Upper lobe of left lung (tissue), 6 donors: ENCODE measurements around the gene CLIC3. TPM values are rescaled to one million over a fixed set of nuclear protein-coding genes. Genes with fewer than 3 reads are reported as not detected.

Experiments
- ATAC-seq, 2 donors: fragments of 200-7000 bp; cut with Tn5 transposase; one replicate each; pipeline ENCODE4 v1.9.1; 2022; ENCODE audit warnings: mild to moderate bottlenecking in 2 of 2, moderate library complexity in 2 of 2; ENCODE audit not compliant: low FRiP score in 2 of 2
- DNase-seq, 2 donors: peaks; one replicate each; pipeline ENCODE4 v3.0.0-alpha.2; 2019 to 2020
- H3K27ac ChIP-seq, 4 donors: fragments of 200-600 bp; sonication (generic); one replicate each; pipeline ENCODE4 v1.5.1; 2016 to 2019
- H3K27me3 ChIP-seq, 4 donors: fragments of 200-600 bp; sonication (generic); one replicate each; pipeline ENCODE4 v1.5.1; 2017 to 2019
- H3K36me3 ChIP-seq, 4 donors: fragments of 200-600 bp; sonication (generic); one replicate each; pipeline ENCODE4 v1.5.1; 2016 to 2019
- H3K4me1 ChIP-seq, 4 donors: fragments of 200-600 bp; sonication (generic); one replicate each; pipeline ENCODE4 v1.5.1; 2018 to 2019
- H3K4me3 ChIP-seq, 4 donors: fragments of 200-600 bp; sonication (generic); one replicate each; pipeline ENCODE4 v1.5.1; 2017 to 2019; ENCODE audit warnings: mild to moderate bottlenecking in 2 of 4, moderate library complexity in 1 of 4
- H3K9me3 ChIP-seq, 4 donors: fragments of 200-600 bp; sonication (generic); one replicate each; pipeline ENCODE4 v1.5.1; 2018 to 2019
- EP300 ChIP-seq, 4 donors: sonication (generic); formaldehyde crosslinking; IDR thresholded peaks; one replicate each; pipeline ENCODE4 v1.5.1; 2017; ENCODE audit warnings: antibody characterized with exemption in 4 of 4, control low read depth in 2 of 4
- POLR2A ChIP-seq, 4 donors: fragments of 450-650 bp; IDR thresholded peaks; one replicate each; pipeline ENCODE4 v1.5.1; 2016 to 2017; ENCODE audit warnings: antibody characterized with exemption in 4 of 4, mild to moderate bottlenecking in 2 of 4
- POLR2AphosphoS5 ChIP-seq, 2 donors: sonication (generic); formaldehyde crosslinking; IDR thresholded peaks; one replicate each; pipeline ENCODE4 v1.5.1; 2017; ENCODE audit warnings: antibody characterized with exemption in 2 of 2
- WGBS, 2 donors: methylation state at CpG; one replicate each; pipeline ENCODE4 v1.1.5; 2017 to 2018; 5-methylcytosine and 5-hydroxymethylcytosine counted together
- total RNA-seq, 6 donors: library from RNA; depleted of rRNA in 4 of 6; stranded (reverse); fragments of >200 nt in 4 of 6; gene quantifications; one replicate each; pipeline versions ENCODE4 v1.1.0 to v1.2.1, GENCODE V29; 2016 to 2021
- TF ChIP-seq, protein P1 (sequence below), 6 experiments: fragments of 450-650 bp in 4 of 6; fragments of 200-600 bp in 2 of 6; sonication (generic) in 2 of 6; IDR thresholded peaks; one replicate each; pipeline ENCODE4 v1.5.1; 2016 to 2019; ENCODE audit warnings: antibody characterized with exemption in 6 of 6
- donor health status: DM: no; HTN: no; CAD: no; lungs with moderate emphysema.
- donor health status: DM: no; HTN: yes; CAD: no; lungs with severe emphysema.

The CLIC3 gene
- total RNA-seq, 6 donors from 2014 or later, result 41.9 to 132 (median 85.2) TPM

DNA sequence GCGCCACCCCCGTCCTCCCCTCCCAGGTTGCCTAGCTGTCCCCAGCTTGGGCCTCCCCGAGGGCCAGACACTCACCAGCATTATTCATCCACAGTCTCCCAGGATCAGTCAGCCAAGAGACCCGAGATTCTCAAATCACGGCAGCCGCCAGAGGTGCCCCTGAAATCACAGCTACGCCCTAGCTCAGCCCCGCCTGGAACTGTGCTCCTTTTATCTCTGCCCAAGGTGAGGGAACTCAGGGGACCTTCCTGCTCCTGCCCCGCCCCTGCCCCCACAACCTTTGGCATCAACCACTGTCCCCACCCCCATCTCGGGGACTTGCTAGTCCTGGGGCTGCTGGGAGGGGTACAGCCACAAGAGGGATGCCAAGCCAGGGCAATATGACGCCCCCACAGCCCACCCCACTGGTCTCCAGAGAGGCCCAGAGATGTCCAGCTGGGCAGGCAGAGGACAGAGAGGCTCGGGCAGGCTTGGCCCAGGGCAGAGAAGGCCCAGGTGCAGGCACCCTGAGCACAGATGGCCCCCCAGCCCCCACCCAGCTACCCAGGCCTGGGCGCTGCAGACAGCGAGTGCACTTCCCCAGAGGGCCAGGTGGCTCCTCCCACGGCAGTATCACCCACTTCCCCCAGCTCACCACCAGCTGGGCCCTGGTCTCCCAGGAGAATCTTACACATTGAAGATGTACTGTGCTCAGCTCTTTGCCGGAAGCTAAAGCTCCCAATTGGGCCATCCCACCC lies 35.7 kb upstream of the CLIC3 start, which contains the start of gene FUT7:
TSS of gene FUT7 (minus strand) at position 185 of the 737 bp plus-strand sequence. CDS start at position 88, 97 bp downstream.
- peak in 1 of 2 donors; percentile 64 for DNase-seq

DNA sequence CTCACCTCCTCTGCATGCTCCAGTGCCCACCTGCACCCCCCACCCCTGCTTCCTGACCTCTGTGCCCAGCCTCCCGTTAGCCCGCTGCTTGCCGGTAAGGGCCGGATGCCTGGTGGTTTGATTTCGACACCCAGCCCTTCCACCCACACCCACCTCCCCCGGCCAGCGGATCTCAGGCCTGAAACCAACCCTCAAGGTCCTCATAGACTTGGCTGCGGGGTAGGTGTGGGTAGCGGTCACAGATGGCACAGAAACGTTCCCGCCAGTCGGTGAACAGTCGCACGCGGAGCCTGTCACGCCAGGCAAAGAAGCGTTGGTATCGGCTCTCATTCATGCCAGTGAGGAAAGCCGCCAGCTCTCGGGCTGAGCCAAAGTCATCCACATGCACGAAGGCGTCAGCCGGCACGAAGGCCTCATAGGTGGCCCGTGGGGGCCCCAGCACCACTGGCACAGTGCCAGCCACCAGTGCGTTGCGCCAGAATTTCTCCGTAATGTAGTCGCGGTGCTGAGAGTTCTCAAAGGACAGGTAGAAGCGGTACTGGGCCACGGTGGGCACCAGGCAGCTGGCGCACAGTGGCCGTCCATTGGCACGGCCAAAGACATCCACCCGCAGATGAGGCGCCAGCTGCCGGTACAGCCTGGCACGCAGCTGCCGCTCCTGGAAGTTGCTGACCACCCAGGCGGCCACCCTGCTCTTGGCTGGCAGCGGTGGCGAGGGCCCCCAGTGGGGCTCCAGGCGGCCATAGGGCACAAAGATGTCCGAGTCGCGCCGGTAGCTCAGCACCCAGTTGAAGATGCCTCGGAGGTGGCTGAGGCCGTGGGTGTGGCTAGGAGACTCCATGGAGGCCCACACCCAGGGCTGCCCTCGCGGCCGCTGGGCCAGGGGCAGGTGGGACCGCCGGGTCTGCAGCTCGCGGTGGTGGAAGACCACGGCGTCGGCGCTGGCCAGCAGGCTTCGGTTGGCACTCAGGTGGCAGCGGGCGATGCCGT lies 34.5 kb upstream of the CLIC3 start:
- WGBS, 2 donors, result 74 to 77% methylated on average over 27 to 60 of the region's 65 CpGs
- Histone ChIP-seq H3K4me3 (peak overlapping the region in 3 of 4 donors; percentile 12 to 38 (median 21)), H3K27ac (peak overlapping the region; percentile 71 to 79 (median 76)), H3K27me3 (no peaks in the 10 kb centered on the region), H3K9me3 (no peaks in the 10 kb centered on the region), H3K4me1 (peaks cover 43 to 80% (median 60%) of the 10 kb centered on the region in 4 donors), H3K36me3 (no peaks in the 10 kb centered on the region)
- TF ChIP-seq POLR2AphosphoS5 (IDR thresholded peaks at IDR 0.05) (peak in 1 of 2 donors; percentile 38), EP300 (IDR thresholded peaks at IDR 0.05) (no peak)
- ATAC-seq (no peak), DNase-seq (peak in 1 of 2 donors; percentile 78)

More for the DNA sequence above, 35.7 kb upstream of the CLIC3 start, which contains the start of gene FUT7:
- Histone ChIP-seq H3K27me3 (no peaks in the 10 kb centered on the region), H3K4me1 (peaks cover 39 to 68% (median 57%) of the 10 kb centered on the region in 4 donors), H3K27ac (peak within 1 kb of the TSS; percentile 60 to 79 (median 76)), H3K36me3 (no peaks in the 10 kb centered on the region), H3K9me3 (no peaks in the 10 kb centered on the region), H3K4me3 (peak within 1 kb of the TSS in 3 of 4 donors; percentile 12 to 38 (median 21))
- WGBS, 2 donors, result 41 to 49% methylated on average over 6 to 16 of the region's 16 CpGs
- ATAC-seq, result no peak
- TF ChIP-seq POLR2A (IDR thresholded peaks at IDR 0.05), result no peak
- no peak for TF ChIP-seq POLR2AphosphoS5 (IDR thresholded peaks at IDR 0.05)
- TF ChIP-seq, protein P1, sequence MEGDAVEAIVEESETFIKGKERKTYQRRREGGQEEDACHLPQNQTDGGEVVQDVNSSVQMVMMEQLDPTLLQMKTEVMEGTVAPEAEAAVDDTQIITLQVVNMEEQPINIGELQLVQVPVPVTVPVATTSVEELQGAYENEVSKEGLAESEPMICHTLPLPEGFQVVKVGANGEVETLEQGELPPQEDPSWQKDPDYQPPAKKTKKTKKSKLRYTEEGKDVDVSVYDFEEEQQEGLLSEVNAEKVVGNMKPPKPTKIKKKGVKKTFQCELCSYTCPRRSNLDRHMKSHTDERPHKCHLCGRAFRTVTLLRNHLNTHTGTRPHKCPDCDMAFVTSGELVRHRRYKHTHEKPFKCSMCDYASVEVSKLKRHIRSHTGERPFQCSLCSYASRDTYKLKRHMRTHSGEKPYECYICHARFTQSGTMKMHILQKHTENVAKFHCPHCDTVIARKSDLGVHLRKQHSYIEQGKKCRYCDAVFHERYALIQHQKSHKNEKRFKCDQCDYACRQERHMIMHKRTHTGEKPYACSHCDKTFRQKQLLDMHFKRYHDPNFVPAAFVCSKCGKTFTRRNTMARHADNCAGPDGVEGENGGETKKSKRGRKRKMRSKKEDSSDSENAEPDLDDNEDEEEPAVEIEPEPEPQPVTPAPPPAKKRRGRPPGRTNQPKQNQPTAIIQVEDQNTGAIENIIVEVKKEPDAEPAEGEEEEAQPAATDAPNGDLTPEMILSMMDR (IDR thresholded peaks at IDR 0.05), result peak in 1 of 6 experiments; percentile 6
- TF ChIP-seq EP300 (IDR thresholded peaks at IDR 0.05), result no peak

DNA sequence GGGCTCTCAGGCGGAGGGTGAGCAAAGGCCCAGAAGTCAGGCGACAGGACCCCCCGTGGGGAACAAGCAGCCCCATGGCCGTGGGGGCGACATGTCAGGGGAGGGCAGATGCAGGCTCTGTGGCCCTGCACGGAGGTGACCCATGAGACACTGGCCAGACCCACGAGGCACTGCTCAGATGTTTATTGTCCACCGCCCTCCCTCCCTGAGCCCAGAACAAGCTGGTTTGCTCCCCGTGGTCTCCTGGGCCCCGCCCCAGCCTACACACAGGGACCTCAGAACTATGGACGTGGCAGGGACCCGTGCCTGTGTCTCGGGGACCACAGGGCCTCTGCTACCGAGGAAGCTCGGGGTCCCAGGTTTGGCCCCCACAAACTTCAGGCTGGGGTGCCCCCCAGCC lies 33.6 kb upstream of the CLIC3 start:
- 50 to 56% methylated on average over 2 to 14 of the region's 15 CpGs for WGBS, 2 donors
- ATAC-seq (no peak), DNase-seq (peak in 1 of 2 donors; percentile 33)
- peak overlapping the region; percentile 71 to 79 (median 76) for H3K27ac ChIP-seq
- H3K36me3 ChIP-seq, result no peaks in the 10 kb centered on the region
- no peaks in the 10 kb centered on the region for H3K27me3 ChIP-seq
- peaks cover 36 to 73% (median 53%) of the 10 kb centered on the region in 4 donors for H3K4me1 ChIP-seq
- H3K9me3 ChIP-seq, result no peaks in the 10 kb centered on the region
- TF ChIP-seq EP300 (IDR thresholded peaks at IDR 0.05) (no peak), POLR2A (IDR thresholded peaks at IDR 0.05) (no peak), POLR2AphosphoS5 (IDR thresholded peaks at IDR 0.05) (no peak)
- TF ChIP-seq, protein P1 (IDR thresholded peaks at IDR 0.05), result no peak
- H3K4me3 ChIP-seq, result peak overlapping the region in 3 of 4 donors; percentile 12 to 38 (median 21)

DNA sequence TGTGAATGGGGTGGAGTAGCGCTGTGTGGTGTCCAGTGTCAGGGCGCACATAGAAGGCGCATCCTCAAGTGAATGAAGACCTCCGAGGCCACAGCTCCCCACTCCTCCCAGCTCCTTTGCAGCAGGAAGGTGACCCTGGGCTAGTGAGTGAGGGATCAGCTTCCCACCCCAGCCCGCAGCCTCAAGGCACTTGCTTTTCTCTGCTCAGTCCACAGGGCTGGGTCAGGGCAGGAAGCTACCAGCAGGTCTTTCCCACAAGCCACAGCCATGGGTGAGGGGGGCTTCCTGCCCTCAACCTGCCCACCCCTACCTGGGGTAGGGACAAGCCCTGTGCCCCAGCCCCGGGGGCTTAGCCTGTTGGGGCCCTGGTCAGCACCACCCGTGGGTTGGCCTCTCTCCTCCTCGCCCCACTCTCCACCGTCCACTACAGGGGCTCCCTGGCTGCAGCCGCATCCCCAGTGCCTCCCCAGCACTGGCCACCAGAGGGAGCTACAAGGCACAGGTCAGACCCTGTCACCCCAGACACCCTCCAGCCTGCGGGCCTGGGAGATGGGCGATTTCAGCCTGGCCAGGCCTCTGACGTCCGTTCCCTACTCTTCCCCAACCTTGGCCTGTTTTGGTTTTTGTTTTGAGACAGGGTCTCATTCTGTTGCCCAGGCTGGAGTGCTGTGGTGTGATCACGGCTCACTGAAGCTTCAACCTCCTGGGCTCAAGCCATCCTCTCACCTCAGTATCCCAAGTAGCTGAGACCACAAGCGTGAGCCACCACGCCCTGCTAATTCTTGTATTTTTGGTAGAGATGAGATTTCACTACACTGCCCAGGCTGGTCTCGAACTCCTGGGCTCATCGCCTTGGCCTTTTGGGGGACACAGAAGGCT lies 32.9 kb upstream of the CLIC3 start:
- peaks cover 31 to 65% (median 46%) of the 10 kb centered on the region in 4 donors for H3K4me1 ChIP-seq
- TF ChIP-seq POLR2A (IDR thresholded peaks at IDR 0.05) (no peak), POLR2AphosphoS5 (IDR thresholded peaks at IDR 0.05) (no peak), EP300 (IDR thresholded peaks at IDR 0.05) (no peak)
- TF ChIP-seq, protein P1 (IDR thresholded peaks at IDR 0.05), result peak; percentile 90 to 95 (median 92)

More for the DNA sequence above, 32.9 kb upstream of the CLIC3 start:
- peak in 1 of 2 donors; percentile 82 for DNase-seq
- H3K27ac ChIP-seq, result peak overlapping the region; percentile 71 to 79 (median 76)
- peak; percentile 85 to 88 for ATAC-seq
- WGBS, 2 donors, result 18 to 25% methylated on average over 14 to 19 of the region's 19 CpGs
- H3K4me3 ChIP-seq, result peak overlapping the region in 3 of 4 donors; percentile 54 to 72 (median 68)
- H3K36me3 ChIP-seq, result no peaks in the 10 kb centered on the region
- no peaks in the 10 kb centered on the region for H3K9me3 ChIP-seq
- no peaks in the 10 kb centered on the region for H3K27me3 ChIP-seq
